Muscle layer of duodenum (tissue), 2 donors: ENCODE results near the gene GTF2I.
A peak's percentile ranks its signal among the peaks of the same experiment; 100 is the strongest.

Experiments used
- H3K27ac ChIP-seq: one replicate; pipeline ENCODE4 v1.7.0; 2013; ENCODE audit warnings: mild to moderate bottlenecking, low read length
- H3K27me3 ChIP-seq: one replicate; pipeline ENCODE4 v1.7.0; 2013; ENCODE audit warnings: low read depth, mild to moderate bottlenecking, control low read depth, low read length
- H3K36me3 ChIP-seq, 2 donors: one replicate each; pipeline ENCODE4 v1.7.0; 2013; ENCODE audit warnings: low read length in 2 of 2, control low read depth in 1 of 2, mild to moderate bottlenecking in 1 of 2; ENCODE audit not compliant: insufficient read depth in 2 of 2, control insufficient read depth in 1 of 2
- H3K4me1 ChIP-seq, 2 donors: one replicate each; pipeline ENCODE4 v1.7.0; 2013; ENCODE audit warnings: low read length in 2 of 2, mild to moderate bottlenecking in 2 of 2, control low read depth in 1 of 2, moderate library complexity in 1 of 2; ENCODE audit not compliant: insufficient read depth in 2 of 2, control insufficient read depth in 1 of 2
- H3K4me3 ChIP-seq, 2 donors: one replicate each; pipeline ENCODE4 v1.7.0; 2013; ENCODE audit warnings: low read length in 2 of 2, low read depth in 1 of 2, mild to moderate bottlenecking in 1 of 2
- H3K9me3 ChIP-seq, 2 donors: one replicate each; pipeline ENCODE4 v1.7.0; 2013; ENCODE audit warnings: low read length in 2 of 2, control low read depth in 1 of 2, mild to moderate bottlenecking in 1 of 2; ENCODE audit not compliant: control insufficient read depth in 1 of 2
- donor health status: healthy.

The GTF2I gene

DNA sequence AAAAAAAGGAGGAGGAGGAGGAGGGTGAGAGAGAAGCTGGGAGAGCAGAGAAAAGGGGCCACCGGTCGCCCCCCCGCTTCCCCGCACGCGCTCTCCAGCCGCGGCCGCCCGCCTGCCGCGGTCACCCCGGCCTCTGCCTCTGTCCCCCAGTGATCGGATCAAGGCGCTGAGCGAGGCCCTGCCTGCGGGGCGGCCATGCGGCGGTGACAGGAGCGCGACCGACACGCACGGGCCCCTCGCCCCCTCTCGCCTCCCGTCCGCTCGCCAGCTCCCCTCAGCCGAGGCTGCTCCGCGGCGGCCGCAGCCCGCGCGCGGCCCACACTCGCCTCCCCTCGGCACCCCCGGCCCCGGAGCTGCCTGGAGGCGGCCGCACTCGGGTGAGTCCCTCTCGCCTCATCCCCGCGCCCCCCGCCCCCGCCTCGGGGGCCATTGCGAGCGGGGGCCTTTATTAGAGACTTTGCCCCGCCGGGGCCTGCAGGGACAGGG, at the start of gene GTF2I:
Gene GTF2I (plus strand): TSS at position 27 of the 486 bp plus-strand sequence. CDS start 31,411 bp downstream, outside the sequence.
- Histone ChIP-seq H3K27ac (peak within 1 kb of the TSS; percentile 81), H3K27me3 (no peaks in the 10 kb centered on the region), H3K4me3 (peak within 1 kb of the TSS; percentile 73 to 83), H3K4me1 (peaks cover 9 to 28% of the 10 kb centered on the region in 2 donors), H3K36me3 (no peaks in the 10 kb centered on the region), H3K9me3 (no peaks in the 10 kb centered on the region)

DNA sequence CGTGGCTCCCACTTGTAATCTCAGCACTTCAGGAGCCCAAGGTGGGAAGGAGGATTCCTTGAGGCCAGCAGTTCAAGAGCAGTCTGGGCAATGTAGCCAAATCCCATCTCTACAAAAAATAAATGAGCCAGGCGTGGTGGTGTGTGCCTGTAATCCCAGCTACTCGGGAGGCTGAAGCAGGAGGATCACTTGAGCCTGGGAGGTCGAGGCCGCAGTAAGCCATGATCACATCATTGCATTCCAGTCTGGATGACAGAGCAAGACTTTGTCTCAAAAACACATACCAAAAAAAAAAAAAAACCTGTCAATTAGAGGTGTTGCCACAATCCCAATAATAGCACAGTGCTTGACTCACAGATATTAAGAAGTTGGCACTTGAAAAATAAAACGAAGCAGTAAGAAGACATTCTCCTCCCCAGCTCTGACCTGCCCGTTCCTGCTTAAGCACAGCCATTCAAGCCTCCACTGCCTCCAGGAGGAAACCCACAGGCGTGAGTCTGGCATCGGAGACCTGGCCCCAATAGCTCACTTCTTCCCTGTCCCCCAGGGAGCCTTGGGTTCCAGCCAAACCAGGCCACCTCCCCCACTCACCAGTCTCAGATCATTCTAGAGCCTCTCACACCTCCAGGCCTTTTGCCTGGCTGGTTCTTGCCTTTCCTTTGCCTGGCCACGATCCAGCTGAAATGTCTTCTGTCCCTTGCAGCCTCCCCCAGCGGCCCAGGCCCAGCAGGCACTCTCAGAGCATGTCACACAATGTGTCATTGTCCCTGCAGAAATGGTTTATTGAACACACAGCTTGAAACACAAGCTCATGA, 45.3 kb upstream of the GTF2I start:
- Histone ChIP-seq H3K27ac (peak overlapping the region; percentile 39), H3K27me3 (no peaks in the 10 kb centered on the region), H3K9me3 (no peaks in the 10 kb centered on the region), H3K4me1 (peaks cover 0 to 7% of the 10 kb centered on the region in 2 donors), H3K36me3 (no peaks in the 10 kb centered on the region), H3K4me3 (no peak overlapping the region)

DNA sequence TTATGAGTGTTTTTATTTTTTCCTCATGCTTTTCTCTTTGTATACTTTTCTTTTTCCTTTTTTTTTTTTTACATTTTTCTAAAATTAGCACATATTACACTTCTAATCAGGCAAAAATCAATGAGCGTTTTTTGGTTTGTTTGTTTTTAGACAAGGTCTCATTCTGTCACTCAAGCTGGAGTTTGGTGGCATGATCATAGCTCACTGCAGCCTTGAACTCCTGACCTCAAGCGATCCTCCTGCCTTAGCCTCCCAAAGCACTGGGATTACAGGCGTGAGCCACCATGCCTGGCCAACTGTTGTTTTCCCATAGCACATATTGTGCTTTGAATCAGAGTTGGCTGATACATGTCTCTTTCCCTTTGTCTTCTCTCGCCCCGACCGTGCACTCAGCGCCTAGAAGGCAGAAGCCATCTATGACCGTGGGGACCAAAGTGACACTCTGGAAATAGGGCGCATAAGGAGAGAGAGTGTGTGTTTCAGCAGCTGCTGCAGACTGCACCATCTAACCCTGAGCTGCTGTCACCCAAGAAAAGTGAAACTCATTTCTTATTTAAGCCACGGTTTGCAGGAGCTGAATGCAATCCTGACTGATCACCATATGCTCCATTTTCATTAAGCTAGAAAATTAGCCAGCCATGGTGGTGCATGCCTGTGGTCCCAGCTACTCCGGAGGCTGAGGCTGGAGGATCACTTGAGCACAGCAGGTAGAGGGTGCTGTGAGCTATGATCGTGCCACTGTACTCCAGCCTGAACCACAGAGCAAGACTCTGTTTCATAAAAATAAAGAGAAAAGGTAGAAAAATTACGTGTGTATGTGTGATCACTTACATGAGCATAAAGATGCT, 41.4 kb upstream of the GTF2I start:
- Histone ChIP-seq H3K9me3 (no peaks in the 10 kb centered on the region), H3K4me1 (peaks cover 0 to 8% of the 10 kb centered on the region in 2 donors), H3K27me3 (no peaks in the 10 kb centered on the region), H3K36me3 (no peaks in the 10 kb centered on the region), H3K27ac (no peak overlapping the region), H3K4me3 (no peak overlapping the region)

DNA sequence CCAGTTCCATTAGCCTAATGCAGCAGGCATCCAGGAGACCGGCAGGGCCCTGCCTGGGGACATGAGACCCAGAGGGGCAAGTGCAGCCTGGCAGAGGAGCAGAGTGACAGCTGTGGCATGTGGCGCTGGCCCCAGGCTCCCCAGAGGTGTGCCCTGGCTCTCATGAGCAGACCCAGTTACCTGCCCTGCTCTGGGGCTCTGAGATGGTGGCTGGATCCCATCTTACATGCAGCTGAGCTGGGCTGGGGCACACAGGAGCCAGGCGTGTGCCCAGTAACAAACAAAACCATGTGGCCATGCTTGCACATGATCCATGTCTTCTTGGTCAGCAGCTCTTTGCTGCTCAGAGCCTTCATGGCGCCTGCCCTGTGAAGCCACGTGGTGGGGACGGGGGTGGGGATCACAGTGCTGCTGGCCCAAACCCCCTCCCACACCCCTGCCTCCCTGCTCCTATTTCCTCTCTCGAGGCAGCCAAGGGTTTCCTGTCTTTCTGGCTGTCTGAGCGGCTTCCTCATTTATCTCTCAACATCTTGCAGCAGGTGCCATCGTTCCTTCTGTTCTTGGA, 40.3 kb upstream of the GTF2I start:
- Histone ChIP-seq H3K27me3 (no peaks in the 10 kb centered on the region), H3K9me3 (no peaks in the 10 kb centered on the region), H3K27ac (no peak overlapping the region), H3K4me3 (no peak overlapping the region), H3K36me3 (no peaks in the 10 kb centered on the region), H3K4me1 (peaks cover 0 to 8% of the 10 kb centered on the region in 2 donors)

DNA sequence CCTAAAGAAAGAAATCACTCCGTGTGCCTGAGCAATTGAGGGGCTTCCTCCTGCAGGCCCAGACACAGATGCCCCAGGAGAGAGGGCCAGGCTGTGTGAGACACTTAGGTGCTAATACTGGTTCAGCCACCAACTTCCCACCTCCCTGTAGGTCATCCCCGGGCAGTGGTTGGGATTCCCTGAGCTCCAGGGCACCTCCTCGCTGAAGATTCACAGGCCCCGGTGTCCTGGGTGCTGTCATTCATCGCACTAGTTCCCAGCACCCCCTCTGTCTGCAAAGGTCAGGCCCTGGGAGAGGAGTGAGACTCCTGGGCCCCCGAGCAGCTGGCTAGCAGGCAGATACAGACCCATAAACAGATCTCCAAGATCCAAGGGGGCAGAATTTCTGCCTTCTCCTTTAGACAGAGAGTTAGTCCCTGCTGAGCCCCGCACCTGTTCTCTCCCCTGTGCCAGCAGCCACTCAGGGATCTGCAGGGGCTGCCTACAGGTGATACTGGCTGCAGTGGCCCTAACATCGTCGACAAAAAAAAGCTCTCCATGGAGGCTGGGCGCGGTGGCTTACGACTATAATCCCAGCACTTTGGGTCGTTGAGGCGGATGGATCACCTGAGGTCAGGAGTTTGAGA, 38.2 kb upstream of the GTF2I start:
- peaks cover 0 to 4% of the 10 kb centered on the region in 2 donors for H3K4me1 ChIP-seq
- H3K27me3 ChIP-seq = no peaks in the 10 kb centered on the region
- no peaks in the 10 kb centered on the region for H3K9me3 ChIP-seq
- H3K4me3 ChIP-seq = no peak overlapping the region
- no peaks in the 10 kb centered on the region for H3K36me3 ChIP-seq
- H3K27ac ChIP-seq = no peak overlapping the region

DNA sequence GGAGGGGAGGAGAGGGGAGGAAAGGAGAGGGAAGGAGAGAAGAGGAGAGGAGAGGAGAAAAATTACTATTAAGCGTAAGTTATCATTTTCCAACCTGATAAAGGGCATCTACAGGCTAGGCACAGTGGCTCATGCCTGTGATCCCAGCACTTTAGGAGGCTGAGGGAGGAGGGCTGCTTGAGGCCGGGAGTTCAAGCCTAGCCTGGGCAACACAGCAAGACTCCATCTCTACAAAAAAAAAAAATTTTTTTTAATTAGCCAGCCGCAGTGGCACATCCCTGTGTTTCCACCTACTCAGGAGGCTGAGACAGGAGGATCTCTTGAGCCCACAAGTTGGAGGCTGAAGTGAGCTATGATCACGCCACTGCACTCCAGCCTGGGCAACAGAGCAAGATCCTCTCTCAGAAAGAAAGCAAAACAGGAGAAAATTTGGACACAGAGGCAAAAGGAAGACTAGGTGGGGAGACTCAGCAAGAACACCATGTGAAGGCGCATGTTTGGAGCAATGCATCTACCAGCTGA, 35.2 kb upstream of the GTF2I start:
- Histone ChIP-seq H3K4me1 (peaks cover 0 to 4% of the 10 kb centered on the region in 2 donors), H3K27ac (no peak overlapping the region), H3K4me3 (no peak overlapping the region), H3K9me3 (no peaks in the 10 kb centered on the region), H3K27me3 (no peaks in the 10 kb centered on the region), H3K36me3 (no peaks in the 10 kb centered on the region)

DNA sequence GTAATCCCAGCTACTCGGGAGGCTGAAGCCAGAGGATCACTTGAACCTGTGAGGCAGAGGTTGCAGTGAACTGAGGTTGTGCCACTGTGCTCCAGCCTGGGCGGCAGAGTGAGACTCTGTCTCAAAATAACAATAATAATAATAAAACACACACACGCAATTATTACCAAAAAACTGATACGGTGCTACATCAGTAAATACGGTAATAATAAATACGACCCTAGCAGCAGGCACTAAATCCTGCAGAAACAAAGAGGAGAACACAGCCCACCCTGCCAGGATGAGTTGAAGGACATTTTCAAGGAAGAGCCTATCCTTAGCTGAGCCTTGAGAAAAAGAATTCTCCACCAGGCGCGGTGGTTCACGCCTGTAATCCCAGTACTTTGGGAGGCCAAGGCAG, 34.4 kb upstream of the GTF2I start:
- Histone ChIP-seq H3K27me3 (no peaks in the 10 kb centered on the region), H3K4me1 (peaks cover 0 to 8% of the 10 kb centered on the region in 2 donors), H3K36me3 (no peaks in the 10 kb centered on the region), H3K27ac (no peak overlapping the region), H3K4me3 (no peak overlapping the region), H3K9me3 (no peaks in the 10 kb centered on the region)

DNA sequence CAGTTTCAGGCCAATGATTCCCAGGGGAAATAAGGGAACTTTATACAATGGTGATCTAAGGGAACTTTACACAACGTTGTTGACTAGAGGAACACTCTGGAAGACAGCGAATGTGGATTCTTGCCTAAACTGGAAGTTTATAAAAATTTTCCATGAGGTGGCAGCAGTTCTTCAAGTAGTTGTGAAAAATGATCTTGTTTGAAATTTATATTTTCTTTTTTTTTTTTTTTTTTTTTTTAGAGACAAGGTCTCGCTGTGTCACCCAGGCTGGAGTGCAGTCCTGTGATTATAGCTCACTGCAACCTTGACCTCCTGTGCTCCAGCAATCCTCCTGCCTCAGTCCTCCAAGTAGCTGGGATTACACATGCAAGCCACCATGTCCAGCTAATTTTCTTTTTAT, 32.1 kb upstream of the GTF2I start:
- Histone ChIP-seq H3K4me1 (peaks cover 0 to 5% of the 10 kb centered on the region in 2 donors), H3K4me3 (no peak overlapping the region), H3K36me3 (no peaks in the 10 kb centered on the region), H3K9me3 (no peaks in the 10 kb centered on the region), H3K27me3 (no peaks in the 10 kb centered on the region), H3K27ac (no peak overlapping the region)

DNA sequence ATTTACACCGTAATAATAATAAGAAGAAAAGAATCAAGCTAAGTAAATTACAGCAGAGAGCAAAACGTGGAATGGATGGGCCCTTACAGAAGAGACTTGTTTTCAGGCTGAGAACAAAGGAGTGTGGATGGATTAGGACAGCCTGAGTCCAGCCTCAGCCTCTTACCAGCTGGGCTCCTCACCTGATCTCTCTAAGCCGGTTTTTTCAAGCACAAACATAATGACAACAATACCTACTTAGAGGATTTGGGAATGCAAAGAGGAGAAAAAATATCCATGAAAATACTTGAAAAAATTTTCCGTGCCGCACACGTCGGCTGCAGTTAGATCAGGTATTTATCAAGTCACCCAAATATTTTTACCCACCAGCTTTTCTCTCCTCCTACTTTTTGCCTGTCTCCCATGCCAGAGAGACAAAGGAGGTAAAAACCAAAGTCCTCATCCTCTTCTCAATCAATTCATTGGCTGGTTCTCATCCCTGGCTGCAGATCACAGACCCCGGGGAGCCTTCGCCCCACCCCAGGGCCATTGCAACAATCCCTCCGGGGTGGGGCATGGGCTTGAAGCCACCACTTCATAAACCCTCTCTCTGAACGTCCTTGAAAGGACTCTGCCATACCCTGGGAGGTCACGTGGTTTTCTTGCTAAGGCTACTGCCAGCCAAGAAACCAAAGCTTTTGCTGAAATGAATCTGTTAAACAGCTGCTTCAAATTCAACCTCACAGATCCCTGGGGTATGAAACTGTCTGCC, 29.7 kb upstream of the GTF2I start:
- Histone ChIP-seq H3K27ac (peak overlapping the region; percentile 53), H3K4me3 (no peak overlapping the region), H3K36me3 (no peaks in the 10 kb centered on the region)

DNA sequence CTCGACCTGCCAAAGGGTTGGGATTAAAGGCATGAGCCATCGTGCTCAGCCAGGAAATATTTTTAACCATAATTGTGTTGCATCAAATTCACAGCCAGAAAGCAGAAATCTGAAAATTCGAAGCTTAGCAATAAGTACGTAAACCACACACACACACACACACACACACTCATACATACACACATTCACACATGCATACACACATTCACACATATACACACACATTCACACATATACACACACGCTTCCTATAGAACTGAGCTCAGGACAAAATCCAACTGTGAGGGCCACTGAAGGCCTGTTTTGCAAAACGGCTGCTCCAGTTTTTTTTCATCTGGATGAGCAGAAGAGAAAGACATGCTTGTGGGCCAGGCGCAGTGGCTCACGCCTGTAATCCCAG, 25.0 kb upstream of the GTF2I start:
- H3K4me3 ChIP-seq = no peak overlapping the region
- H3K27ac ChIP-seq = no peak overlapping the region
- no peaks in the 10 kb centered on the region for H3K36me3 ChIP-seq
- H3K9me3 ChIP-seq = no peaks in the 10 kb centered on the region
- H3K27me3 ChIP-seq = no peaks in the 10 kb centered on the region
- peaks cover 0 to 8% of the 10 kb centered on the region in 2 donors for H3K4me1 ChIP-seq

More for the DNA sequence above, 29.7 kb upstream of the GTF2I start:
- H3K9me3 ChIP-seq = no peaks in the 10 kb centered on the region
- H3K4me1 ChIP-seq = peaks cover 0 to 5% of the 10 kb centered on the region in 2 donors
- no peaks in the 10 kb centered on the region for H3K27me3 ChIP-seq
